Fibroblast of skin of right quadriceps (primary cell): ENCODE measurements around the gene UBASH3A.

Source experiments
- DNase-seq: peaks from one replicate; pipeline ENCODE4 v3.0.0-alpha.2; 2013

The UBASH3A gene

GRCh38 chr21:42495027-42495426 lies 91.3 kb downstream of the UBASH3A start:
- DNase-seq, result no peak

- DNase-seq, result no peak
These were observed 92.0 kb downstream of the UBASH3A start for GRCh38 chr21:42495765-42496119.

- DNase-seq, result peak; percentile 97
These were observed 92.6 kb downstream of the UBASH3A start, which contains the start of gene RSPH1 for GRCh38 chr21:42496120-42496838. RSPH1 (minus strand) TSS chr21:42496224; CDS start chr21:42496186, 38 bp downstream.

- no peak for DNase-seq
These were observed 93.1 kb downstream of the UBASH3A start for GRCh38 chr21:42496839-42497202.
